GM12891 (cell line): Measurements from ENCODE around the gene SRGAP1.

Source experiments
- PAX5 ChIP-seq: IDR thresholded peaks from 2 replicates; pipeline ENCODE4 v1.6.1; 2011; ENCODE audit warnings: low read length, moderate library complexity, mild to moderate bottlenecking; ENCODE audit not compliant: insufficient read depth, severe bottlenecking
- POLR2A ChIP-seq: IDR thresholded peaks from 2 replicates; pipeline ENCODE4 v1.6.1; 2011; ENCODE audit warnings: low read depth, low read length, control low read depth
- POLR2AphosphoS5 ChIP-seq: IDR thresholded peaks from 2 replicates; pipeline ENCODE4 v1.6.1; 2011; ENCODE audit warnings: low read depth, low read length, control low read depth
- TAF1 ChIP-seq: IDR thresholded peaks from 2 replicates; pipeline ENCODE4 v1.6.1; 2011; ENCODE audit warnings: low read depth, low read length, control low read depth

DNA sequence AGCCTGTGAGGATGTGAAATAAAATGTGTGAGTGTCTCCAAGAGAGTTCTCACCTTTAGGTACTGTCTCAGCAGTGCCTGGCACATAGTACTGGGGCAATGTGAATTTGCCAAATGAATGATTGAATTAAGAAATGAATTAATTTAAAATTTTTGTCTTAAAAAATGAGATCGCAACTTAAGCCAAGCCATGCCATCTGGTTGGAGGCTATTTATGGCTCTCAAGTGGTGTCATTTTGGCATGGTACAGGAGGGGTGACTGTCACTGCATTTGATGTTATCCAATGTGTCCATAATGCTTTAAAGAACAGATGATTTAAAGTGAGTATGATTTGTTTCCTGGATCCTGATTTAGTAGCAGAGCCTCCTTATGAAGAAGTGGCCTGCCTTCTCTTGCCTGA is 80.3 kb downstream of the SRGAP1 start:
- no peak for TF ChIP-seq POLR2AphosphoS5
- TF ChIP-seq PAX5, result no peak
- TF ChIP-seq POLR2A, result no peak
- no peak for TF ChIP-seq TAF1
